Natural killer cell (primary cell): ENCODE measurements around the gene DNAJA1. TPM values are rescaled to one million over a fixed set of nuclear protein-coding genes. Genes with fewer than 3 reads are reported as not detected.

Experiments used
- ATAC-seq, 3 donors: fragments of 150-1000 bp in 2 of 3; fragments of 200-7000 bp in 1 of 3; cut with Tn5 transposase; 1 replicate in 1 of 3; 2 replicates in 2 of 3; pipeline ENCODE4 v1.10.0; 2021; ENCODE audit warnings: mild to moderate bottlenecking in 2 of 3, moderate library complexity in 2 of 3
- DNase-seq, 2 donors: peaks; one replicate each; pipeline versions ENCODE4 v3.0.0 to v3.0.0-alpha.2; 2013 to 2021; ENCODE audit warnings: mixed read lengths in 1 of 2
- H3K27ac ChIP-seq: one replicate; pipeline ENCODE4 v1.5.1; 2013; ENCODE audit warnings: mild to moderate bottlenecking, low read length
- H3K27me3 ChIP-seq: one replicate; pipeline ENCODE4 v1.6.1; 2013; ENCODE audit warnings: low read length; ENCODE audit not compliant: control insufficient read depth, insufficient read depth
- H3K36me3 ChIP-seq: one replicate; pipeline ENCODE4 v1.6.1; 2013; ENCODE audit warnings: low read length; ENCODE audit not compliant: control insufficient read depth, insufficient read depth
- H3K4me1 ChIP-seq: one replicate; pipeline ENCODE4 v1.6.1; 2013; ENCODE audit warnings: low read length; ENCODE audit not compliant: control insufficient read depth, insufficient read depth
- H3K4me3 ChIP-seq: one replicate; pipeline ENCODE4 v1.5.1; 2013; ENCODE audit warnings: low read length
- H3K9me3 ChIP-seq: one replicate; pipeline ENCODE4 v1.6.1; 2013; ENCODE audit warnings: low read length; ENCODE audit not compliant: control insufficient read depth, insufficient read depth
- H3K27ac Mint-ChIP-seq, 2 donors: one replicate each; pipeline ENCODE4 v1.8.0; 2022; ENCODE audit warnings: mild to moderate bottlenecking in 2 of 2, mixed read lengths in 2 of 2, moderate library complexity in 1 of 2
- H3K27me3 Mint-ChIP-seq, 2 donors: one replicate each; pipeline ENCODE4 v1.8.0; 2022; ENCODE audit warnings: low read depth in 2 of 2, mixed read lengths in 2 of 2
- H3K36me3 Mint-ChIP-seq: one replicate; pipeline ENCODE4 v1.8.0; 2022; ENCODE audit warnings: mixed read lengths
- H3K4me1 Mint-ChIP-seq, 2 donors: one replicate each; pipeline ENCODE4 v1.8.0; 2022; ENCODE audit warnings: mixed read lengths in 2 of 2
- H3K4me3 Mint-ChIP-seq: one replicate; pipeline ENCODE4 v1.8.0; 2022; ENCODE audit warnings: mild to moderate bottlenecking, moderate library complexity, mixed read lengths
- H3K9me3 Mint-ChIP-seq, 2 donors: one replicate each; pipeline ENCODE4 v1.8.0; 2022; ENCODE audit warnings: mixed read lengths in 2 of 2
- WGBS: methylation state at CpG from one replicate; pipeline ENCODE4 v1.1.7; 2013; ENCODE audit warnings: missing lambda C conversion rate; ENCODE audit not compliant: insufficient coverage; 5-methylcytosine and 5-hydroxymethylcytosine counted together
- intact Hi-C: fragments of 100-400 bp; cut with micrococcal nuclease; formaldehyde crosslinking; loops from one replicate; pipeline ENCODE4 v1.14.2; 2022
- total RNA-seq, 4 donors: library from RNA; stranded (reverse); fragments of 120-200 nt in 1 of 4; gene quantifications; one replicate each; pipeline versions ENCODE4 v1.2.3 to v1.2.4, GENCODE V29; 2013 to 2022
- TF ChIP-seq, protein P1 (sequence below): fragments of 200-600 bp; IDR thresholded peaks from one replicate; pipeline ENCODE4 v1.8.0; 2022; ENCODE audit warnings: antibody characterized with exemption

The DNAJA1 gene
- total RNA-seq, 3 donors from 2014 or later (not counting 1 experiment from before 2014, with no cell fraction given): 150 to 244 (median 192) TPM

DNA sequence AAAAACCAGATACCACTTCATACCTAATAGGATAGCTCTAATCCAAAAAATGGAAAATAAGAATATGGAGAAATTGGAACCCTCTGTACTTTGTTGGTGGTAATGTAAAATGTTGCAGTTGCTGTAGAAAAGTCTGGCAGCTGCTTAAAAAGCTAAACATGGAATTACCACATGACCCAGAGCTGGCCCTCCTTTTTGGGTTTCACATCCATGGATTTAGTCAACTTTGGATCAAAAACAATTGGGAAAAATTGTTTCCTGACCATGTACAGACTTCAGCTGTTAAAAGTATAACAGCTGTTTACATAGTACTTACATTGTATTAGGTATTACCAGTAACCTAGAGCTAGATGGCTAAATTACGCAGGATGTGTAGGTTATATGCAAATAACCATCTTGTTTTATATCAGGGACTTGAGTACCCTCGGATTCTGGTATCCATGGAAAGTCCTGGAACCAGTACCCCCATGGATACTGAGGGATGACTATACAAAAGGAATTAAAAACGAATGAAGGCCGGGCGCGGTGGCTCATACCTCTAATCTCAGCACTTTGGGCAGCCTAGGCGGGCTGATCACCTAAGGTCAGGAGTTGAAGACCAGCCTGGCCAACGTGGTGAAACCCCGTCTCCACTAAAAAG lies 15.8 kb downstream of the DNAJA1 start:
- H3K27ac ChIP-seq: no peak overlapping the region
- no peaks in the 10 kb centered on the region for H3K9me3 ChIP-seq
- no peak overlapping the region for H3K4me3 ChIP-seq
- WGBS: 94% methylated on average over 9 of the region's 9 CpGs
- H3K27ac Mint-ChIP-seq: peak overlapping the region in 1 of 2 donors; percentile 53
- H3K4me1 Mint-ChIP-seq: peaks cover 23 to 27% of the 10 kb centered on the region in 2 donors
- no peak overlapping the region for H3K4me3 Mint-ChIP-seq
- intact Hi-C loops: no loop called here
- TF ChIP-seq, protein P1, sequence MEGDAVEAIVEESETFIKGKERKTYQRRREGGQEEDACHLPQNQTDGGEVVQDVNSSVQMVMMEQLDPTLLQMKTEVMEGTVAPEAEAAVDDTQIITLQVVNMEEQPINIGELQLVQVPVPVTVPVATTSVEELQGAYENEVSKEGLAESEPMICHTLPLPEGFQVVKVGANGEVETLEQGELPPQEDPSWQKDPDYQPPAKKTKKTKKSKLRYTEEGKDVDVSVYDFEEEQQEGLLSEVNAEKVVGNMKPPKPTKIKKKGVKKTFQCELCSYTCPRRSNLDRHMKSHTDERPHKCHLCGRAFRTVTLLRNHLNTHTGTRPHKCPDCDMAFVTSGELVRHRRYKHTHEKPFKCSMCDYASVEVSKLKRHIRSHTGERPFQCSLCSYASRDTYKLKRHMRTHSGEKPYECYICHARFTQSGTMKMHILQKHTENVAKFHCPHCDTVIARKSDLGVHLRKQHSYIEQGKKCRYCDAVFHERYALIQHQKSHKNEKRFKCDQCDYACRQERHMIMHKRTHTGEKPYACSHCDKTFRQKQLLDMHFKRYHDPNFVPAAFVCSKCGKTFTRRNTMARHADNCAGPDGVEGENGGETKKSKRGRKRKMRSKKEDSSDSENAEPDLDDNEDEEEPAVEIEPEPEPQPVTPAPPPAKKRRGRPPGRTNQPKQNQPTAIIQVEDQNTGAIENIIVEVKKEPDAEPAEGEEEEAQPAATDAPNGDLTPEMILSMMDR: no peak
- no peak for ATAC-seq
- H3K9me3 Mint-ChIP-seq: no peaks in the 10 kb centered on the region
- no peaks in the 10 kb centered on the region for H3K27me3 ChIP-seq
- DNase-seq: no peak
- peaks cover 48% of the 10 kb centered on the region for H3K36me3 ChIP-seq
- peaks cover 26% of the 10 kb centered on the region for H3K36me3 Mint-ChIP-seq
- peaks cover 10% of the 10 kb centered on the region for H3K4me1 ChIP-seq
- no peaks in the 10 kb centered on the region for H3K27me3 Mint-ChIP-seq

DNA sequence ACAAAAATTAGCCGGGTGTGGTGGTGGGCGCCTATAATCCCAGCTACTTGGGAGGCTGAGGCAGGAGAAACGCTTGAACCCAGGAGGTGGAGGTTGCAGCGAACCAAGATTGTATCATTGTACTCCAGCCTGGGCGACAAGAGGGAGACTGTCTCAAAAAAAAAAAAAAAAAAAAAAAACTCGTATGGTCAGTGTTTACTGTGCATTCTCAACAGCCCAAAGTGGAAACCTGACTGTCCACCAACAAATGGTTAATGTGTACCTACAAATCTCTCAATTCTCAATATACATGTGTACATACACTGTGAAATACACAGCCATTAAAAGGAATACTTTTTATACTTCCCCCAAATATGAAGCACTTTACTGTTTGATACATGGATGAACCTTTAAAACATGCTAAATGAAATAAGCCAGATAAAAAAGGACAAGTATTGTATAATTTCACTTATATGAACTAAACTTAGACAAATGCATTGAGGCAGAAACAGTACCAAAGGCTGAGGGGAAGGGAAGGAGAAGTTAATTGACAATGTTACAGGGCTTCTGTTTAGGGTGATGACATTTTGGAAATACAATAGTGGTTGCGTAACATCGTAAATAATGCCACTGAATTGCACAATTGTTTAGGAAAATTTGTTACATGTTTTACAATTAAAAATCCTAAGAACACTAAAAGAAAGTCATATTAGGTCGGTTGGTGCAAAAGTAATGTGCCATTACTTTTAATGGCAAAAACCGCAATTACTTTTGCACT lies 16.5 kb downstream of the DNAJA1 start:
- intact Hi-C loops: no loop called here
- Histone ChIP-seq H3K4me1 (peaks cover 10% of the 10 kb centered on the region), H3K36me3 (peaks cover 45% of the 10 kb centered on the region), H3K27me3 (no peaks in the 10 kb centered on the region), H3K27ac (no peak overlapping the region), H3K4me3 (no peak overlapping the region), H3K9me3 (no peaks in the 10 kb centered on the region)
- H3K27me3 Mint-ChIP-seq: no peaks in the 10 kb centered on the region
- DNase-seq (no peak), ATAC-seq (no peak)
- peak overlapping the region; percentile 36 for H3K4me3 Mint-ChIP-seq
- no peaks in the 10 kb centered on the region for H3K9me3 Mint-ChIP-seq
- peaks cover 23% of the 10 kb centered on the region for H3K36me3 Mint-ChIP-seq
- peak overlapping the region; percentile 53 to 65 for H3K27ac Mint-ChIP-seq
- TF ChIP-seq, protein P1: no peak
- 89% methylated on average over 6 of the region's 10 CpGs for WGBS
- peaks cover 18 to 22% of the 10 kb centered on the region in 2 donors for H3K4me1 Mint-ChIP-seq

DNA sequence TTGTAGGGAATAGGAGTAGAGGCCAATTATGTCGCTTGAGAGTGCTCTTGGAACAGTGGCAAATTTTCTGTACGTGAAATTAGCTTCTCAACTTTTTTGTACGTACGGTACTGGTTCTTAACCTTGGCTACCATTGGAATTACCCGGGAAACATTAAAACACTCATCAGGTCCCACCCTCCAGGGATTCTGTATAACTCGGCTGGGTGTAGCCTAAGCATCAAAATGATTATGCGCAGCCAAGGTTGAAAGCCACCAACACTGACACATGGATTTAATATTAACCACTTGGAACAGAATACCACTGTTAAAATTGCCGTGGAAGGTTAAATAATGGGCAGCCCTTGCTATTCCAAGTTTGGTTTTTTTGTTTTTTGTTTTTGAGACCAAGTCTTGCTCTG lies 17.4 kb downstream of the DNAJA1 start:
- Mint-ChIP-seq H3K4me3 (peak overlapping the region; percentile 37), H3K27me3 (no peaks in the 10 kb centered on the region)
- over 99% methylated on average over 8 of the region's 8 CpGs for WGBS

More for the DNA sequence above, 17.4 kb downstream of the DNAJA1 start:
- Mint-ChIP-seq H3K27ac (peak overlapping the region in 1 of 2 donors; percentile 53), H3K4me1 (peaks cover 18% of the 10 kb centered on the region in 2 donors), H3K36me3 (peaks cover 18% of the 10 kb centered on the region), H3K9me3 (no peaks in the 10 kb centered on the region)
- H3K27ac ChIP-seq: no peak overlapping the region
- no peak for DNase-seq
- TF ChIP-seq, protein P1: no peak
- peaks cover 10% of the 10 kb centered on the region for H3K4me1 ChIP-seq
- H3K9me3 ChIP-seq: no peaks in the 10 kb centered on the region
- no peak for ATAC-seq
- peaks cover 42% of the 10 kb centered on the region for H3K36me3 ChIP-seq
- H3K4me3 ChIP-seq: no peak overlapping the region
- intact Hi-C loops: no loop called here
- no peaks in the 10 kb centered on the region for H3K27me3 ChIP-seq
